Superior temporal gyrus (tissue), 1 donor: ENCODE measurements around the gene CLCA4.
"Not testable (repeated sequence)": the region's sequence is repeated elsewhere in the genome, so short reads cannot be mapped to it uniquely, and the experiment has no call there.

ENCODE experiments used
- DNase-seq: peaks from one replicate; pipeline ENCODE4 v3.0.0-alpha.2; 2016; ENCODE audit errors: extremely low spot score

Gene CLCA4

GRCh38 chr1:86530211-86530845 is 16.6 kb upstream of the CLCA4 start:
- no peak for DNase-seq

- DNase-seq = no peak
These were observed 8.8 kb upstream of the CLCA4 start for GRCh38 chr1:86537928-86538695.

- DNase-seq = no peak
These were observed 8.1 kb upstream of the CLCA4 start for GRCh38 chr1:86538775-86539174.

- no peak for DNase-seq
These were observed 5.0 kb upstream of the CLCA4 start for GRCh38 chr1:86541859-86542258.

- DNase-seq = no peak
These were observed 4.2 kb upstream of the CLCA4 start for GRCh38 chr1:86542631-86543030.

GRCh38 chr1:86548839-86549238 is 2.0 kb downstream of the CLCA4 start:
- peak; percentile 22 for DNase-seq

GRCh38 chr1:86551305-86551704 is 4.4 kb downstream of the CLCA4 start:
- DNase-seq = no peak

GRCh38 chr1:86552376-86552775 is 5.5 kb downstream of the CLCA4 start:
- no peak for DNase-seq

- no peak for DNase-seq
These were observed 10.9 kb downstream of the CLCA4 start for GRCh38 chr1:86557739-86558138.

GRCh38 chr1:86563849-86564248 is 17.0 kb downstream of the CLCA4 start:
- DNase-seq = no peak

GRCh38 chr1:86567341-86567740 is 20.5 kb downstream of the CLCA4 start:
- no peak for DNase-seq

GRCh38 chr1:86567878-86568277 is 21.0 kb downstream of the CLCA4 start:
- DNase-seq = no peak

- DNase-seq = no peak
These were observed 27.0 kb downstream of the CLCA4 start for GRCh38 chr1:86573763-86574484.

- no peak for DNase-seq
These were observed 34.4 kb downstream of the CLCA4 start for GRCh38 chr1:86581231-86581630.

- no peak for DNase-seq
These were observed 35.3 kb downstream of the CLCA4 start for GRCh38 chr1:86582161-86582560.

- no peak for DNase-seq
These were observed 36.2 kb downstream of the CLCA4 start for GRCh38 chr1:86583032-86583431.

GRCh38 chr1:86583593-86583992 is 36.7 kb downstream of the CLCA4 start:
- DNase-seq = no peak

- no peak for DNase-seq
These were observed 47.4 kb downstream of the CLCA4 start for GRCh38 chr1:86594284-86594770.

GRCh38 chr1:86596224-86596623 is 49.3 kb downstream of the CLCA4 start:
- DNase-seq = no peak

- no peak for DNase-seq
These were observed 49.9 kb downstream of the CLCA4 start for GRCh38 chr1:86596741-86597290.

GRCh38 chr1:86606080-86606479 is 59.2 kb downstream of the CLCA4 start:
- not testable (repeated sequence) for DNase-seq

- DNase-seq = no peak
These were observed 69.6 kb downstream of the CLCA4 start for GRCh38 chr1:86616433-86616832.
